ENCODE measurements around the gene SCO2.
A peak's percentile ranks its signal among the peaks of the same experiment; 100 is the strongest.

The SCO2 gene

DNA sequence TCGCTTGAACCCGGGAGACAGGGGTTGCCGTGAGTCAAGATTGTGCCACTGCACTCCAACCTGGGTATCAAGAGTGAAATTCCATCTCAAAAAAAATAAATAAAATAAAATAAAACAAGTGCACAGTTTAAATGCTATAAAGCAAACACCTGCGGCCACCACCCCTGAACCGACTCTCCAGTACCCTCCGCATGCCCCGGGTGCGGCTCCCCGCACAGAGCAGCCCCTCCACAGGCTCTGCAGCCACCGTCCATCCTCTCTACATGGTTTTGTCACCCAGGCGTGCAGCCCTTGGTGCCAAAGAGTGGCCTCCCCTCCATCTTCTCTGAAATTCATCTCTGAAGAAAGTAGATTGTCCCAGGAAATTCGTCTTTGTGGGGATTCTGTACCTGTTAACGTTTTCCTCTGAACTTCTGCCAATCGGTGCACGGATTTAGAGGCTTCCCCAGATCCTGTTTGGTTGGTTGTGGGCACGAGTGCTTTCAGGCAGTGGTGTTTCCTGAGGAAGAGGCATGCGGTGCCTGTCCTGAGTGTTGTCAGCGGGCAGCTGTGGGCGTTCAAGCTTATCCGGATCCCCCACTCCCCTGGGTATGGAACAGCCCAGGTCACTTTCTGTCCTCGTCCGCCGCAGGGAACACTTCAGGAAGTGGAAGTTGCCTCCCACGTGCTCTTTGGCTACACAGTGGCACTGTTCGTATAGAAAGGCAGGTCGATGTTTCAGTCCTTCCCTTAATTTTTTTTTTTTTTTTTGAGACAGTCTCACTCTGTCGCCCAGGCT is 34.7 kb downstream of the SCO2 start:
- no peak for DNase-seq

DNA sequence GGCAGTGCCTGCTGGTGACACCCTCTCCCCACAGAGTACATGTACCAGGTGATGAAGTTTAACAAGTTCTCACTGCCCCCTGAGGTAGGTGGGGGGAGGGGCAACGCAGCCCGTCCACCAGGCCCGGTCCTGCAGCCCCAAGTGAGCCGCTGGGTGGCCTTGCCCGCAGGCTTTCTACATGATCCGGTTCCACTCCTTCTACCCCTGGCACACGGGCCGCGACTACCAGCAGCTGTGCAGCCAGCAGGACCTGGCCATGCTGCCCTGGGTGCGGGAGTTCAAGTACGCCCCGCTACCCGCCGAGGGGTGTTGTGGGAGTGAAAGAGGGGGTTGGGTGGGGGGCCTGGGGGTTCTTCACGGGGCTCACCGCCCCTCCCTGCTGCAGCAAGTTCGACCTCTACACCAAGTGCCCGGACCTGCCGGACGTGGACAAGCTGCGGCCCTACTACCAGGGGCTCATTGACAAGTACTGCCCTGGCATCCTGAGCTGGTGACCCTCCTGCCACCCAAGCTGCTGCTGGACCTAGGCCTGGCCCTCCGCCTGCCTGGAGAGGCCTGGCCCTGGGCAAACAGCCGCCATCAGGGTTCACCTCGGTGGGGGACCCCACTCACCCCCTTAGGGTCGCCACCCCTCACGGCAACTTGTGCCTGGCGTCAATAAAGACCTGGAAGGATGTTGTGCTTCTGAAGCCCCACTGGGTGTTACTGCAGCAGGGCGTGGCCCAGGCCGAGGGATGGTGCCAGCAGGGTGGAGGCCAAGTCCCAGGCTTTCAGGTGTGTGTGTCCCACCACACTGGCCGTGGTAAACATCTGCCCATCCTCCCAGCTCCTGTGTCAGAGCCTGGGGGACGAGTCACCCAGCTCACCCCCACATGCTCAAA is 35.8 kb downstream of the SCO2 start:
- no peak for DNase-seq

DNA sequence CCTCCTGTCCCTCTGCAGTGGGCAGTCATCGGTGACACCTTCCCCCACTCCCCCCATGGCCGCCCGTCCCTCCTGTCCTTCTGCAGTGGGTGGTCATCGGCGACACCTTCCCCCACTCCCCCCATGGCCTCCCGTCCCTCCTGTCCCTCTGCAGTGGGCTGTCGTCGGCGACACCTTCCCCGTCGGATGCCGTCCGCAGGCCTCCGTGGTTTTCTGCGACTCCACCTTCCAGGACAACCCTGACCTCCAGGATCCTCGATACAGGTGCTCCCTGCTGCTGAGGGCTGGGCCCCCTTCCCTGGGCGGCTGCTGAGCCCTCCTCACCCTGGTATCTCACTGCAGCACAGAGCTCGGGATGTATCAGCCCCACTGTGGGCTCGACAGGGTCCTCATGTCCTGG is 36.5 kb downstream of the SCO2 start:
- no peak for DNase-seq

DNA sequence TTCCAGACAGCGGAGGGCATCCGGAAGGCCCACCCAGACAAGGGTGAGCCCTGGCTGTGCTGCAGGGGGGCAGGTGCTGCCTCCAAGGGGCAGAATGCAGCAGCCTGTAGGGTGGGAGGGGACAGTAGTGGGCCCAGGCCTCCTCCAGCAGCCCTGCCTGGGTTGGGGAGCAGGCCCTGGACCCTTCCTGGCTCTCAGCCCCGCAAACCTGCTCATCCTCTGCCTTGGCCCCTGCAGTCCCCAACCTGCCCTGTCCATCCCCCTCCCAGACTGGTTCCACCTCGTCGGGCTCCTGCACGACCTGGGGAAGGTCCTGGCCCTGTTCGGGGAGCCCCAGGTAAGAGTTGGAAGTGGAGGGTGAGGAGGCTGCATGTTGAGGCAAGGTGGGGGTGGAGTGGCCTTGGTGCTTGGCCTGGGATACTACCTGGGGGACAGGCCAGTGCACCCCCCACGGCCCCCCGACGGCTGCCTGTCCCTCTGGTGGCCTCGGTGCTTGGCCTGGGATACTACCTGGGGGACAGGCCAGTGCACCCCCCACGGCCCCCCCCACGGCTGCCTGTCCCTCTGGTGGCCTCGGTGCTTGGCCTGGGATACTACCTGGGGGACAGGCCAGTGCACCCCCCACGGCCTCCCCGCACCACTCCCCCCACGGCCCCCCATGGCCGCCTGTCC is 37.3 kb downstream of the SCO2 start:
- DNase-seq, result no peak

DNA sequence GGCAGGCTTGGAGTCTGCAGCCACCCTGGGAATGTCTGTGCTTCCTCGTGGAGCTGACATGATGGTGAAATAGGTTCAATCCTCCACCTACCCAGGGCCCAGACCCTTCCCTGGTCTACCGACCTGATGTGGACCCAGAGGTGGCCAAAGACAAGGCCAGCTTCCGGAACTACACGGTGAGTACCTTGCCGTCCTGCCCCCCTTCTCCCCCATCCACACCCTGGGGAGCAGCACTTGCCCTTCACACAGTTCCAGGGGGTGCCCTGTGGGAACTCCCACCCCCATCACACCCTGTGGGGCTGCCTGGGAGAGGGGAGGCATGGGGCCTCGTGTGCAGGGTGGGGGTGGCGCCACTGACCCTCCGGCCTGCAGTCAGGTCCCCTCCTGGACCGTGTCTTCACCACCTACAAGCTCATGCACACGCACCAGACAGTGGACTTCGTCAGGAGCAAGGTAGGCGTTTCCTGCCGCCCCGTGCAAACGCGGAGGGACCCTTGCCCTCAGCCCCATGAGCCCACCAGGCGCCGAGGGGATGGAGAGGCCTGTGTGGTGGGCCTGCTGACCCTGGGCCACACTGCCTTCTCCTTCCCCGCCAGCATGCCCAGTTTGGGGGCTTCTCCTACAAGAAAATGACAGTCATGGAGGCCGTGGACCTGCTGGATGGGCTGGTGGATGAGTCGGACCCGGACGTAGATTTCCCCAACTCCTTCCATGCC is 38.0 kb downstream of the SCO2 start:
- DNase-seq, result no peak

DNA sequence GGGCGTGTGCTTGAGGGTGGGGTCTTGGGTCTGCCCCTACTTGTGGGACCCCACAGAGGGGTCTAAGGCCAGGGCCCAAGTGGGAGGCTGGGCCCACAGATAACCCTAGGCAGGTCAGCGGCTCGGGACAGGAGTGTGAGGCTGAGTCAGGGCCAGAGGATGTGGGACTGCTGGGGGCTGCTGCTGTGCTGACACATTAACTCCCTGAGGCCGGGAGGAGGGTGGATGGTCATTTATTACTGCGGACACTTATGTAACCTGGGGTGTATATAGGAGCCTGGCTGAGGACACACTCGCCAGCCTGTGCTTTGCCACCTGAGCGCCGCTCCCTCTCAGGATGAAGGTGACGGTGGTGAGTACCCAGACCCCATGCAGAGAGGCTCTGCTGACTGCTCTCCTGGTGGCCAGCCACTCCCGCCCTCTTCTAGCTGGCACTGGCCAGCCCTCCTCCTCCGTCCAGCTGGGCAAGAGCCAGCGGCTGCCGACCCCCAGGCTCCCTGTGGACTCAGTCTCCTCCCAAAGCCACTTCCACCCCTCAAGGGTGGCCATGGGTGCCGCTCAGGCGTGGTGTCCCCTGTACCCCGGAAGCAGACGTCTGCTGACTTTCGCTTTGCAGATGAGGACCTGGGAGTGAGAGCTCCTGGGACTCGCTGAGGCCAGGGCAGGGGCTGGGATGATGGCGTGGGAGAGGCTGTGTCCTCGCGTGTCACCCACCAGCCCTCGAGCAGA is 38.7 kb downstream of the SCO2 start, which contains the start of gene MIOX:
TSS of gene MIOX (plus strand) at position 299 of the 729 bp plus-strand sequence. CDS start at position 338, 39 bp downstream.
- no peak for DNase-seq

DNA sequence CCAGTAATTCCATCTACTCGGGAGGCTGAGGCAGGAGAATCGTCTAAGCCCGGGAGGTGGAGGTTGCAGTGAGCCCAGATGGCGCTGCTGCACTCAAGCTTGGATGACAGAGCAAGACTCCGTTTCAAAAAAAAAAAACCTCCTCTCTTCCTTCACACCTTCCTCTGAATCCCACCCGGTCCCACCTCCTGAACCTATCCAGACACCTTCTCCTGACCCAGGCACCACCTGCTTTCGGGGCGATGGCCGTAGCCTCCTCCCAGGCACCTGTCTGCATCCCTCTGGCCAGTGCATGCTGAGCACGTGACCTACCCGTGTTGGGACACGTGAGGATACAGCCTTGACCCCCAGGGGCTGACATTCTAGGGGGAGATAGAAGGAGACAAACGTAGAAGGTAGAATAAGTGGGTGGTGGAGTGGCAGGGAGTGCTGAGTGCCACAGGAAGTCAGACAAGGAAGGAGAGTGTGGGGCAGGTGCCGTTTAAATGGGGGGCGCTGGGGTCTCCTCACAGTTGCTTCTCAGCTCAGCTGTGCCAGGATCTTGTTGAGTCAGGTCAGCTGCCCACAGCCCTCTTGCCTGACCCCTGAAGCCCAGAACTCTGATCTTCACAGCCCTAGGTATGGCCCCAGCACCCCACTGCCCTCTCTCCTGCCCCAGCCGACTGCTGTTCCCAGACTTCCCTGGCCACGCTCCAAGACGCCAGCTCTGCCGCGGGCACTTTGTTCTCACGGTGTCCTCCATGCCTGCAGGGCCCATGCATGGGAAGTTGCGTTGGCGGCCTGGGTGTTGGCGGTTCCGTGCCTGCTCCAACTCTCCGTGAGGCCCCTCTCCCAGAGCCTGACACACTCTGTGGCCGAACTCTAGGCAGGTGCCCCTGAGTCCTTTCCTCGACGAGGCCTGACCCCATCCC is 39.9 kb downstream of the SCO2 start:
- no peak for DNase-seq

DNA sequence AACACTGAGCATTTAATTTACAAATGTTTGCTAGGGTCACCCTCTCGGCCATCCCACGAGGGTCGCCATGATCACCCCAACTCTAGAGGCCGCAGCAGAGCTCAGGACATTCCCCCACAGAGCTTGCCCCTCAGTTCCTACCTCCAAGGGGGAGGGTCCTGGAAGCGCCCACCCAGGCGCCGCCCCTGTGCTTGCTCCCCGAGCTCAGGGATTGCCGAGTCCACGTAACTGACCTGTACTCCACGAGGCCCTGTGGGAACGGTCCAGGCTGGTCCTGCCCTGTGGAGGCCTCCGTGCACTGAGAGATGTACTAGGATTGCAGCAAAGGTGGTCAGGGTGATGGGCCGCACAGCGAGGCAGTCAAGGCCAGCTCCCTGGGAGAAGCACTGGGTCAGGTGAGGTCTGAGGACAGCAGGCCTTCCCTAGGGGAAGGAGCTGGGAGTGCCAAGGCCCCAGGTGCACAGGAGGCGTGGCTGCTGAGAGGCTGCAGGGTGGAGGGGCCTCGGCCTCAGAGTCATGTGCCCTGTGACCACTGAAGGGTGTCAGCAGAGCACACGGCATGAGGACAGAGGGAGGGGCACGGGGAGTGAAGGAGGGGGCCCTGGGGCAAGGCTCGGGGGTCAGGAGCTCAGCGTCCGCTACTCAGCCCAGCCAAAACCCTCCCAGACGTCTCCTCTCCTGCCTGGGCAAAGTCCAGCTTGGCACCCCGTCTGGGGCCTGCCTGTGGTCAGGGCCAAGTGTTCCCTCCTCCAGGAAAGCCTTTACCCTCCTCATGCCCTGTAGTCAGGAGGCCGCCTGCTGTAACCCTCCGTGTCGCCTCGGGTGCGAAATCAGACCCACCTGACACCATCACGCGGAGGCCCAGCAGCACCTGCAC is 41.2 kb downstream of the SCO2 start:
- DNase-seq, result no peak

DNA sequence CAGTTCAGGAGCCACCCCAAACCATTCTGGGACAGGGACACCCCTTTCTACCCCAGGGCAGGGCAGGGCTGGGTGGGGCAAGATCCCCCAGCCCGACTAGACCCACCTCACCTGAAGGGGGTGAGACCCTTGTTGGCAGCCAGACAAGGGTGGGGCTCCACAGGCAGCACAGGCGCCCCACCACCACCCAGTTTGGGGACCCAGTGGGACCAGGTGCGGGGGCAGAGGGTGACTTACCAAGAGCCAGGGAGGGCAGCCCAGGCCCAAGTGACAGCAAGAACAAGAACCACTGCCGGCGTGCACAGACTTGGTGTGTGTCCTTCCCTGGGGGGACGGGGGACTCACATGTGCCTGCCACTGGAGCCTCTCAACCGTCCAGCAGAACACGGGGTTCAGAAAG is 41.8 kb downstream of the SCO2 start:
- no peak for DNase-seq

DNA sequence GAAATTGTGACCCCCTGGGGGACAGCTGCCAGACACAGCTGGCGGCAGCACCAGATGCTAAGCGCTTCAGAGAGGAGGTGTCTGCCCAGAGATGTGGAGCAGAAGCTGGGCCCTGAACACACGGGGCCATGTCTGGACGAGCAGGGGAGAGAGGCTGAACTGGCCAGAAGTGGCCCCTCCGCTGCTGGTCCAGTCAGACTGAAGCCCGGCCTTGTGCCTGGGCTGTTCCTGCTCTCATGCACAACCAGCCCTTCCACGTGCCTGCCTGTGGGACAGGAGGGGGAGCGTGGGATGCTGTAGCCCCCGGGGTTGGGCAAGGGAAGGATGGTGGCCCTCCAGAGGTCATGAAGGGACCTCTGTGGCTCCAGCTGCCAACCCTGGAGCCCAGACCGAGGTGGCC is 42.3 kb downstream of the SCO2 start:
- DNase-seq, result no peak

DNA sequence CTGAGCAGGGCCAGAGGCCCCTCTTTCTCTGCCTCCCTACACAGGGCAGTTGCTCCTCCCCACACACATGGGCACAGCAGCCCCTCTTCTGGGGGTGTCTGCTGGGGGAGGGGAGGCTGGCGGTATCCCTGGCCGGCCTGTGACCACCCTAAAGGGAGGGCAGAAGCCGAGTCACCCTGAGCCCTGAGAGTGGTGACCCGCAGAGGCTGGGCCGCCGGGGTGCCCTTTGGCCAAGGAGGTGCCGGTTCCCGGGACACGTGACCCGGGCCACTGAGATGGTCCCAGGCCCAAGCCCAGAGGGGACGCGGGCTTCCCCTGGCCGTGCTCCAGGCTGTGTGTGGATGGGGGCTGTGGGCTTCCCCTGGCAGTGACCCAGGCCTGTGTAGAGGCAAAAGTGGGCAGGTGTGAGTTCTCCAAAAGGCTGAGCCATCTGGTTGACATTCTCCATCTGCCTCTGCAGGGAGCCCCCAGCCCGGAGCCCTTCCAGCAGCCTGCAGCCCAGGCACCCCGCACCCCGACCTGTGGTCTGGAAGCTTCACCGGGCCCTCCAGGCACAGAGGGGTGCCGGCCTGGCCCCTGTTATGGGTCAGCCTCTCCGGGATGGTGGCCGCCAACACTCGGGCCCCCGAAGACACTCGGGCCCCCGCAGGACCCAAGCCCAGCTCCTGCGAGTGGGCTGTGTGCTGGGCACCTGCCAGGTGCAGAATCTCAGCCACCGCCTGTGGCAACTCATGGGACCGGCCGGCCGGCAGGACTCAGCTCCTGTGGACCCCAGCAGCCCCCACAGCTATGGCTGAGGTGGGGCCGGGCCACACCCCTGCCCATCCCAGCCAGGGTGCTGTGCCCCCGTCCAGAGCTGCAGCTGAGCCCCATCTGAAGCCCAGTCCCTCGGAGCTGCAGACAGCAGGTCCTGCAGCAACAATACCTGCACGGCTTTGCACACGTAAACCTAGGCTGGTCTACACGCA is 43.0 kb downstream of the SCO2 start:
- no peak for DNase-seq

DNA sequence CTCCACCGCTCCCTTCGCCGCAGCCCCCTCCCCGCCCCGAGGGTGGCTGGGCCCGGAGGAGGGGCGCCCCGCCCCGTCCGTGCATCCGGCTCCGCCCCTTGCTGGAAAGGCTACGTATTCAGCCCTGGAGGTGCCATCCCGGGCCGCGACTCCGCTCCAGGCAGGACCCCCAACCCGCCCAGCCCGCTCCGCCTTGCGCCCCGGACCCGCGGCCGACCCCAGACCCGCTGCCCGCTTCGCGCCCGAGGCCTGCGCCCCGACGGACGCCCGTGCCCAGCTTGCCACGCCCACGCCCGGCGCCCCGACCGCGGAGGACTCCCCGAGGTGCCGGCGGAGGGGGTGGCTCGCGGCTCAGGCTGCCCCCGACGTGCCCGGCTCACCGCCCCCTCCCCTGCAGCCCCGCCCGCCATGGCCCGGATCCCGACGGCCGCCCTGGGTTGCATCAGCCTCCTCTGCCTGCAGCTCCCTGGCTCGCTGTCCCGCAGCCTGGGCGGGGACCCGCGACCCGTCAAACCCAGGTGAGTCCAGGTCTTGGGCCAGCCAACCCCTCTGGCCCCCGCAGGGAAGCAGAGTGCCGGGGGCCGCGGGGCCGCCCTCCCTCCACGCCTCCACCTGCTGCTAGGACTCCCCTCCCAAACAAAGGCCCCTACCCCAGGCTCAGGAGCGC is 43.8 kb downstream of the SCO2 start, which contains the start of gene ADM2:
TSS of gene ADM2 (plus strand) at position 104 of the 667 bp plus-strand sequence. CDS start at position 409, 305 bp downstream.
- DNase-seq, result peak; percentile 51

DNA sequence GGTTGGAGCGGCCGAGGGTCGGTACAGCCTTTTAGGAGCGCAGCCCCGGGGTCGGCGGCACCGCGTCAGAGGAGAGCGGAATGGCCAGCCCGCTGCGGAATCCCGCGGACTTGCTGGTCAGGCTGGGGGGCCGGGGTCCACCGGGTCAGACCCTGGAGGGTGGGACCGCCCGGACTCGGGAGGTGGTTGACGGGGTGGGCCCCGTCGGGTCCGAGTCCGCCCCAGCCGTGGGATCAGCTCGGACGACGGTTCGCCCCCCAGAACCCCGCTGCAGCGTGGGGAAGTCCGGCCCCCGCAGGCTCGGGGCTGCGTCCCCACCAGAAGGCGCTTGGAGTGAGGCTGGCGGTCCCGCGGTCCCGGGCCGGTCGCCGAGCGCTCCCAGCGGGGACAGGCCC is 44.4 kb downstream of the SCO2 start:
- no peak for DNase-seq

DNA sequence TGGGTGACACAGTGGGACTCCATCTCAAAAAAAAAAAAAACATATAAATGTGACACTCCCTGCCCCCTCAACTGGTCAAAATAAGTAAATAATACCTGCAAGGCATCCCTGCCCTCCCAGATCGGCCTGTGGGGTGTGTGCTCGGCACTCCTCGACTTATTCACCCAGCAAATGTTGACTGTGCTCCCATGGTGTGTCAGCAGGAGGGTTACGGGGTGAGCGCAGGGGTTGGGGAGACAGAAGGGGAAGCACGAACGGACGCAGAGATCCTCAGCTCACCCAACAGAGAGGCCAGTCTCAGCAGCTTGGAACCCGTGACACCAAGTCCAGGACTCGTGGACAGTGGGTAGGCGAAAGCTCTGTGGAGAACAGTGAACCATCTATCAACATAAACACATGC is 45.7 kb downstream of the SCO2 start:
- no peak for DNase-seq

DNA sequence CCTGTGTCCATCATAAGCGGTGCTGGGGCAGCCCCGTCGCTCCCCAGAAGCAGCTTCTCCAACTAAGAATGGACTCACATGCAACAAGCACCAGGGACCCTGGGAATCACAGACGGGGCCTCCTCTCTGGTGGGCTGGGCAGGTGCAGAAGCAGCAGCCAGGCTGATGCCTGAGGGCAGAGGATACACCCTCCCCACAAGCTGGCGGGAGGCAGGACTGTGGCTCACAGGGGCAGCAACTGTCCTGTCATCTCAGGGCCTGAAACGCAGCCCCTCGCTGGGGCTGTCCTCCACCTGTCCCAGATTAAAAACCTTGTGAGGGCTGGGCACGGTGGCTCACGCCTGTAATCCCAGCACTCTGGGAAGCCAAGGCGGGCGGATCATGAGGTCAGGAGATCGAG is 47.5 kb downstream of the SCO2 start:
- DNase-seq, result no peak

DNA sequence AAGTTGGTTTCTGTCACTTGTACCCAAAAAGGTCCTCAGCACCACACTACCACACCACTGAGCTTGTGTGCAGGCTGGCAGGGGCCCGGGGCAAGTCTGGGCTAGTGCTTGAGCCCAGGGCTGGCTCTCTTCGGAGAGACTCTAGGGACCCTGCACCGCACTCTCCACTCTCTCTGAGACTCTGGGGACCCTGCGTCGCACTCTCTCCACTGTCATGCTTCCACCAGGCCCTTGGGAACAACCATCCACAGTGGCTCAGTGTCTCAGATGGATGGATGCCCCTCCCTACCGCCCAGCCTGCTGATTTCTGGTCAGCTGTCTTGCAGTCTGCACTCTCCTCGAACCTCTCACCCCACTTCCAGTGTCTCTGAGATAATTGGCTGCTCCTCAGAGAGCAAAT is 48.5 kb downstream of the SCO2 start:
- no peak for DNase-seq

DNA sequence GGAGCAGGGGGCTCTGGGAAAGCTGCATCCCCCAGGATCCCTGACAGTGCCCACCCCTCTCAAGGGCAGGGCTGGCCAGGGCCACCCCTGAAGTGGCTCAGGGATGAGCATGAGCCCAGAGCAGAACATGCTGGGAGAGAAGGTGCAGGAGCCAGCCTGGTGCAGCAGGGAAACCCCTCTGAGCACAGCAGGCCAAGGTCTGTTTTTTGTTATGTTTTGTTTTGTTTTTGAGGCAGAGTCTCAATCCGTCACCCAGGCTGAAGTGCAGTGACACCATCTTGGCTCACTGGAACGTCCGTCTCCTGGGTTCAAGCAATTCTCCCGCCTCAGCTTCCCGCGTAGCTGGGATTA is 49.8 kb downstream of the SCO2 start:
- no peak for DNase-seq

Data from activated CD4-positive, alpha-beta T cell treated with anti-CD3 and anti-CD28 coated beads, Interleukin-2, amount 50 U/mL, for 16 hours (primary cell).